Esophagus squamous epithelium (tissue), 5 donors: Measurements from ENCODE around the gene SSC5D. TPM values are rescaled to one million over a fixed set of nuclear protein-coding genes. Genes with fewer than 3 reads are reported as not detected.
A peak's percentile ranks its signal among the peaks of the same experiment; 100 is the strongest.

Experiments
- DNase-seq: peaks from one replicate; lab custom pipeline; 2025; lab: John Stamatoyannopoulos, UW
- H3K27ac ChIP-seq, 4 donors: fragments of 200-600 bp; sonication (generic); one replicate each; pipeline ENCODE4 v1.5.1; 2016 to 2019; ENCODE audit warnings: mild to moderate bottlenecking in 1 of 4
- H3K27me3 ChIP-seq, 4 donors: fragments of 200-600 bp; sonication (generic); 1 replicate in 3 of 4; 2 replicates in 1 of 4; pipeline versions ENCODE4 v1.5.1 to v1.6.0; 2017 to 2021; ENCODE audit warnings: antibody characterized with exemption in 1 of 4
- H3K36me3 ChIP-seq, 3 donors: fragments of 200-600 bp; sonication (generic); one replicate each; pipeline ENCODE4 v1.5.1; 2016 to 2019
- H3K4me1 ChIP-seq, 3 donors: fragments of 200-600 bp; sonication (generic); one replicate each; pipeline ENCODE4 v1.5.1; 2017 to 2019
- H3K4me3 ChIP-seq, 4 donors: fragments of 200-600 bp; sonication (generic); 1 replicate in 3 of 4; 2 replicates in 1 of 4; pipeline ENCODE4 v1.5.1; 2016 to 2019; ENCODE audit warnings: mild to moderate bottlenecking in 2 of 4, moderate library complexity in 1 of 4
- H3K9me3 ChIP-seq, 3 donors: fragments of 200-600 bp; sonication (generic); one replicate each; pipeline ENCODE4 v1.5.1; 2016 to 2019
- CTCF ChIP-seq, 6 experiments: fragments of 450-650 bp in 4 of 6; fragments of 200-600 bp in 2 of 6; sonication (generic) in 2 of 6; IDR thresholded peaks; one replicate each; pipeline ENCODE4 v1.5.1; 2016 to 2019; ENCODE audit warnings: antibody characterized with exemption in 6 of 6, mild to moderate bottlenecking in 4 of 6, moderate library complexity in 4 of 6
- POLR2A ChIP-seq, 4 donors: fragments of 450-650 bp; IDR thresholded peaks; one replicate each; pipeline ENCODE4 v1.6.1; 2017; ENCODE audit warnings: antibody characterized with exemption in 4 of 4, mild to moderate bottlenecking in 4 of 4, moderate library complexity in 3 of 4
- WGBS, 2 donors: methylation state at CpG; one replicate each; pipeline ENCODE4 v1.1.5; 2018; 5-methylcytosine and 5-hydroxymethylcytosine counted together
- intact Hi-C: fragments of 100-400 bp; cut with DNase I; formaldehyde crosslinking; loops from one replicate; pipeline ENCODE4 v1.15.0; 2022
- total RNA-seq, 4 donors: library from RNA; depleted of rRNA; stranded (reverse); fragments of >200 nt; gene quantifications; one replicate each; pipeline ENCODE4 v1.1.0, GENCODE V29; 2016
- donor health status: DM: yes; HTN: yes; CAD: no.

Gene SSC5D
- total RNA-seq, 4 donors from 2014 or later: 0.40 to 5.0 (median 0.68) TPM

- no peaks in the 10 kb centered on the region for H3K27me3 ChIP-seq
- peaks cover 15 to 28% (median 16%) of the 10 kb centered on the region in 3 donors for H3K4me1 ChIP-seq
- no peak for DNase-seq
- peaks cover 0 to 16% (median 0%) of the 10 kb centered on the region in 3 donors for H3K36me3 ChIP-seq
- WGBS, 2 donors: 27 to 32% methylated on average over 15 of the region's 16 CpGs
- H3K4me3 ChIP-seq: peak overlapping the region; percentile 48 to 97 (median 80)
- TF ChIP-seq POLR2A (IDR thresholded peaks at IDR 0.05): no peak
- TF ChIP-seq CTCF (IDR thresholded peaks at IDR 0.05): no peak
- intact Hi-C loops: no loop called here
- H3K9me3 ChIP-seq: no peaks in the 10 kb centered on the region
- peak overlapping the region; percentile 77 to 97 (median 95) for H3K27ac ChIP-seq
Observed at GRCh38 chr19:55459950-55460657, 28.1 kb upstream of the SSC5D start.

- no peak for TF ChIP-seq POLR2A (IDR thresholded peaks at IDR 0.05)
- TF ChIP-seq CTCF (IDR thresholded peaks at IDR 0.05): no peak
- 14 to 25% methylated on average over 17 to 20 of the region's 24 CpGs for WGBS, 2 donors
- intact Hi-C loops: no loop called here
- no peak for DNase-seq
- Histone ChIP-seq H3K9me3 (no peaks in the 10 kb centered on the region), H3K4me3 (peak overlapping the region; percentile 48 to 97 (median 80)), H3K27ac (peak overlapping the region; percentile 77 to 97 (median 95)), H3K36me3 (peaks cover 0 to 10% (median 0%) of the 10 kb centered on the region in 3 donors), H3K27me3 (no peaks in the 10 kb centered on the region), H3K4me1 (peaks cover 15 to 28% (median 16%) of the 10 kb centered on the region in 3 donors)
Observed at GRCh38 chr19:55460670-55461258, 27.5 kb upstream of the SSC5D start.

GRCh38 chr19:55461259-55461973 lies 26.8 kb upstream of the SSC5D start, which contains the start of gene ISOC2:
Gene ISOC2 (minus strand): TSS chr19:55461642. CDS start chr19:55456486, 5,156 bp downstream.
- Histone ChIP-seq H3K4me3 (peak within 1 kb of the TSS; percentile 49 to 97 (median 80)), H3K4me1 (peaks cover 15 to 28% (median 16%) of the 10 kb centered on the region in 3 donors), H3K9me3 (no peaks in the 10 kb centered on the region), H3K36me3 (peaks cover 0 to 3% (median 0%) of the 10 kb centered on the region in 3 donors), H3K27me3 (no peaks in the 10 kb centered on the region), H3K27ac (peak within 1 kb of the TSS; percentile 80 to 97 (median 95))
- 0% methylated on average over 1 to 6 of the region's 54 CpGs for whole genome bisulfite sequencing, 2 donors
- DNase-seq: peak; percentile 100
- TF ChIP-seq POLR2A (IDR thresholded peaks at IDR 0.05): peak in 3 of 4 donors; percentile 41 to 63 (median 42)
- TF ChIP-seq CTCF (IDR thresholded peaks at IDR 0.05): no peak
- intact Hi-C loops: no loop called here

- H3K36me3 ChIP-seq: no peaks in the 10 kb centered on the region
- H3K4me3 ChIP-seq: peak overlapping the region; percentile 49 to 97 (median 80)
- no peaks in the 10 kb centered on the region for H3K27me3 ChIP-seq
- H3K9me3 ChIP-seq: no peaks in the 10 kb centered on the region
- H3K27ac ChIP-seq: peak overlapping the region; percentile 80 to 95 (median 90)
- WGBS, 2 donors: 13 to 26% methylated on average over 17 of the region's 27 CpGs
- TF ChIP-seq POLR2A (IDR thresholded peaks at IDR 0.05) (no peak), CTCF (IDR thresholded peaks at IDR 0.05) (no peak)
- DNase-seq: no peak
- peaks cover 15 to 28% (median 16%) of the 10 kb centered on the region in 3 donors for H3K4me1 ChIP-seq
- intact Hi-C loops: no loop called here
Observed at GRCh38 chr19:55461974-55462626, 26.1 kb upstream of the SSC5D start.
